Panc1 (cell line): Measurements from ENCODE around the gene TYW3.

Experiments
- CTCF ChIP-seq: fragments of 450-650 bp; IDR thresholded peaks from 2 replicates; pipeline ENCODE4 v1.5.1; 2017; ENCODE audit warnings: mild to moderate bottlenecking
- POLR2AphosphoS5 ChIP-seq: IDR thresholded peaks from 2 replicates; pipeline ENCODE4 v1.6.1; 2012; ENCODE audit warnings: mild to moderate bottlenecking, low read depth, low read length, moderate library complexity
- REST ChIP-seq, 2 experiments: IDR thresholded peaks; 2 replicates each; pipeline ENCODE4 v1.6.1; 2011 to 2012; ENCODE audit warnings: low read depth in 2 of 2, control low read depth in 1 of 2, low read length in 1 of 2, mild to moderate bottlenecking in 1 of 2, moderate library complexity in 1 of 2; ENCODE audit not compliant: insufficient read depth in 1 of 2
- SIN3A ChIP-seq: IDR thresholded peaks from 2 replicates; pipeline ENCODE4 v1.6.1; 2012; ENCODE audit warnings: low read depth, mild to moderate bottlenecking, low read length, moderate library complexity, borderline replicate concordance; ENCODE audit not compliant: insufficient read depth

- TF ChIP-seq REST (IDR thresholded peaks at IDR 0.05; ENCODE audit: insufficient read depth in 1 of 2, low read depth in 2 of 2, low read length in 1 of 2) (no peak), SIN3A (no peak), CTCF (no peak), POLR2AphosphoS5 (no peak)
Observed at GRCh38 chr1:74755475-74755874, 22.5 kb downstream of the TYW3 start.
